HUDEP-2 (cell line): ENCODE data around the gene FBXO10.

ENCODE experiments used
- DNase-seq, 76 experiments: peaks; one replicate each; lab custom pipeline; 2025; ENCODE audit not compliant: unreplicated experiment in 76 of 76; lab: John Stamatoyannopoulos, UW

Gene FBXO10

GRCh38 chr9:37551888-37552287 is 24.3 kb downstream of the FBXO10 start:
- no peak for DNase-seq

GRCh38 chr9:37551468-37551867 is 24.7 kb downstream of the FBXO10 start:
- no peak for DNase-seq

- no peak for DNase-seq
These were observed 25.4 kb downstream of the FBXO10 start for GRCh38 chr9:37550781-37551180.

GRCh38 chr9:37549527-37549926 is 26.7 kb downstream of the FBXO10 start:
- DNase-seq = no peak

GRCh38 chr9:37547328-37547878 is 28.8 kb downstream of the FBXO10 start:
- DNase-seq = no peak

GRCh38 chr9:37543468-37543867 is 32.7 kb downstream of the FBXO10 start:
- no peak for DNase-seq

- DNase-seq = no peak
These were observed 33.3 kb downstream of the FBXO10 start for GRCh38 chr9:37542895-37543294.

- no peak for DNase-seq
These were observed 33.7 kb downstream of the FBXO10 start for GRCh38 chr9:37542488-37542887.

GRCh38 chr9:37541465-37541864 is 34.7 kb downstream of the FBXO10 start:
- DNase-seq = no peak

- no peak for DNase-seq
These were observed 35.5 kb downstream of the FBXO10 start for GRCh38 chr9:37540634-37541033.

GRCh38 chr9:37539634-37540033 is 36.5 kb downstream of the FBXO10 start:
- DNase-seq = no peak

- no peak for DNase-seq
These were observed 38.1 kb downstream of the FBXO10 start for GRCh38 chr9:37538099-37538498.

GRCh38 chr9:37534901-37535300 is 41.3 kb downstream of the FBXO10 start:
- no peak for DNase-seq

- no peak for DNase-seq
These were observed 41.8 kb downstream of the FBXO10 start for GRCh38 chr9:37534412-37534811.

- no peak for DNase-seq
These were observed 44.5 kb downstream of the FBXO10 start for GRCh38 chr9:37531699-37532098.

- DNase-seq = no peak
These were observed 47.3 kb downstream of the FBXO10 start for GRCh38 chr9:37528652-37529471.

- DNase-seq = no peak
These were observed 52.3 kb downstream of the FBXO10 start for GRCh38 chr9:37523916-37524315.

GRCh38 chr9:37522971-37523370 is 53.2 kb downstream of the FBXO10 start:
- peak in 2 of 76 experiments; percentile 3 to 11 for DNase-seq

GRCh38 chr9:37521111-37521510 is 55.1 kb downstream of the FBXO10 start:
- DNase-seq = no peak

- no peak for DNase-seq
These were observed 55.5 kb downstream of the FBXO10 start for GRCh38 chr9:37520641-37521040.

- DNase-seq = no peak
These were observed 58.3 kb downstream of the FBXO10 start for GRCh38 chr9:37517923-37518322.

- no peak for DNase-seq
These were observed 60.4 kb downstream of the FBXO10 start for GRCh38 chr9:37515620-37516258.
